ENCODE data around the gene TRABD2B. TPM values are rescaled to one million over a fixed set of nuclear protein-coding genes. Genes with fewer than 3 reads are reported as not detected.

The TRABD2B gene
- total and polyA plus RNA-seq, 2 of the 4 experiments (the other 2 are of a cell fraction), result not detected

GRCh38 chr1:47930210-47930840 lies 66.9 kb downstream of the TRABD2B start:
- no peak overlapping the region for H2BK20ac ChIP-seq (ENCODE audit: low read depth, low read length)
- no peak overlapping the region for H4K91ac ChIP-seq (ENCODE audit: insufficient read depth, low read depth, low read length)
- in situ Hi-C loops (cut with MboI; ENCODE audit: low sequenced_read_pairs), result no loop called here
- H2AK9ac ChIP-seq (replicated peaks; ENCODE audit: low read depth, low read length, poor library complexity), result no peak overlapping the region
- no peak overlapping the region for H3K9ac ChIP-seq (ENCODE audit: low read depth, low read length)
- H3K4ac ChIP-seq (ENCODE audit: low read depth, low read length), result no peak overlapping the region
- no TSS peak for BruUV-seq (replicated peaks)
- ChIA-PET CTCF (no interaction called here), POLR2A (ENCODE audit: unreplicated experiment) (no interaction called here)
- H3K56ac ChIP-seq (ENCODE audit: extremely low read depth, insufficient read depth, low read length), result no peak overlapping the region
- ATAC-seq (ENCODE audit: low read depth) (no peak), DNase-seq (no peak)
- H3K18ac ChIP-seq (ENCODE audit: low read depth, low read length), result no peak overlapping the region
- no peaks in the 10 kb centered on the region for H3K36me3 ChIP-seq (ENCODE audit: control insufficient read depth, insufficient read depth, low read length)
- H3K79me1 ChIP-seq (ENCODE audit: low read depth in 1 of 2, low read length in 2 of 2), result no peaks in the 10 kb centered on the region
- no peak overlapping the region for H2BK15ac ChIP-seq (ENCODE audit: low read depth, low read length)
- no peak overlapping the region for H4K8ac ChIP-seq (ENCODE audit: low read depth in 2 of 2, low read length in 2 of 2)
- H2AK5ac ChIP-seq (ENCODE audit: low read depth, low read length), result no peak overlapping the region
- no peak overlapping the region for H3K27ac ChIP-seq (ENCODE audit: insufficient read depth, low read length)
- dilution Hi-C loops (cut with HindIII; ENCODE audit: low sequenced_read_pairs, unreplicated experiment), result no loop called here
- intact Hi-C loops (cut with micrococcal nuclease), result no loop called here
- no peak overlapping the region for H2BK5ac ChIP-seq (ENCODE audit: low read depth, low read length, poor library complexity, severe bottlenecking)
- H3K23ac ChIP-seq (ENCODE audit: low read depth, low read length), result no peak overlapping the region
- no peak overlapping the region for H2AFZ ChIP-seq (replicated peaks; ENCODE audit: low read length, poor library complexity)
- no peak overlapping the region for H3K4me3 ChIP-seq (ENCODE audit: insufficient read depth, low read depth, low read length)
- no peaks in the 10 kb centered on the region for H3K27me3 ChIP-seq (ENCODE audit: control insufficient read depth, insufficient read depth, low read length)
- no peaks in the 10 kb centered on the region for H3K9me3 ChIP-seq (ENCODE audit: control insufficient read depth, insufficient read depth, low read length)
- no CpG with 5 or more reads among the region's 7 CpGs for WGBS, 2 experiments (ENCODE audit: extremely low coverage in 2 of 2, insufficient read length in 1 of 2)
- no peaks in the 10 kb centered on the region for H3K4me1 ChIP-seq (ENCODE audit: control insufficient read depth, insufficient read depth, low read length)
- H4K5ac ChIP-seq (ENCODE audit: low read depth, low read length), result no peak overlapping the region
- H3K14ac ChIP-seq (replicated peaks; ENCODE audit: low read depth, low read length), result no peak overlapping the region
- H2BK120ac ChIP-seq (ENCODE audit: low read depth, low read length), result no peak overlapping the region
- H4K20me1 ChIP-seq (ENCODE audit: insufficient read depth, low read length), result no peaks in the 10 kb centered on the region
- no peaks in the 10 kb centered on the region for H3K9me1 ChIP-seq (ENCODE audit: insufficient read depth, low read length)
- TF ChIP-seq BHLHE40 (IDR thresholded peaks at IDR 0.05; ENCODE audit: low read depth, low read length), result no peak
- no peak for TF ChIP-seq CTCF (conservative IDR thresholded peaks at IDR 0.05; ENCODE audit: low read depth, low read length)
- TF ChIP-seq POLR2A (IDR thresholded peaks at IDR 0.05; ENCODE audit: low read depth, low read length), result no peak
- TF ChIP-seq CEBPB (IDR thresholded peaks at IDR 0.05; ENCODE audit: low read depth, low read length), result no peak
- no peak for TF ChIP-seq RFX5 (IDR thresholded peaks at IDR 0.05; ENCODE audit: low read depth, low read length)
- no peak for TF ChIP-seq MXI1 (IDR thresholded peaks at IDR 0.05; ENCODE audit: borderline replicate concordance, low read depth, low read length)
- TF ChIP-seq SMC3 (IDR thresholded peaks at IDR 0.05; ENCODE audit: low read depth, low read length), result no peak
- H3K4me2 ChIP-seq (ENCODE audit: low read depth, low read length), result no peak overlapping the region
